ENCODE measurements around the gene CCL7.
"Not testable (repeated sequence)": the region's sequence is repeated elsewhere in the genome, so short reads cannot be mapped to it uniquely, and the experiment has no call there.

CCL7 gene

DNA sequence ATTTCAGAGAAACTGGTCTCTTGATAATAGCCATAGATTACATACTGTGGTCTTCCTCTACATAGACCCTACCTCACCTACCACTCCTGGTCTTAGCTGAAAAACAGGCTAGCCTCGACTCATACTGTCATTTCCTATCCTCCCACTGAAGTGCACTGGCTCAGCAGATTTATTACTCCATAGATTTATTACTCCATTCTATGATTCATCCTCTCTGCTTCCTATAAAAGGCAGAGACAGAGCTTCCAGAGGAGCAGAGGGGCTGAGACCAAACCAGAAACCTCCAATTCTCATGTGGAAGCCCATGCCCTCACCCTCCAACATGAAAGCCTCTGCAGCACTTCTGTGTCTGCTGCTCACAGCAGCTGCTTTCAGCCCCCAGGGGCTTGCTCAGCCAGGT lies at the start of gene CCL7:
Gene CCL7 (plus strand): TSS at position 253 of the 400 bp plus-strand sequence. CDS start 70 bp downstream, at position 323.
- H3K27ac ChIP-seq, result no peak within 1 kb of the TSS
- no peak for DNase-seq (ENCODE audit: low read depth, low spot score)

DNA sequence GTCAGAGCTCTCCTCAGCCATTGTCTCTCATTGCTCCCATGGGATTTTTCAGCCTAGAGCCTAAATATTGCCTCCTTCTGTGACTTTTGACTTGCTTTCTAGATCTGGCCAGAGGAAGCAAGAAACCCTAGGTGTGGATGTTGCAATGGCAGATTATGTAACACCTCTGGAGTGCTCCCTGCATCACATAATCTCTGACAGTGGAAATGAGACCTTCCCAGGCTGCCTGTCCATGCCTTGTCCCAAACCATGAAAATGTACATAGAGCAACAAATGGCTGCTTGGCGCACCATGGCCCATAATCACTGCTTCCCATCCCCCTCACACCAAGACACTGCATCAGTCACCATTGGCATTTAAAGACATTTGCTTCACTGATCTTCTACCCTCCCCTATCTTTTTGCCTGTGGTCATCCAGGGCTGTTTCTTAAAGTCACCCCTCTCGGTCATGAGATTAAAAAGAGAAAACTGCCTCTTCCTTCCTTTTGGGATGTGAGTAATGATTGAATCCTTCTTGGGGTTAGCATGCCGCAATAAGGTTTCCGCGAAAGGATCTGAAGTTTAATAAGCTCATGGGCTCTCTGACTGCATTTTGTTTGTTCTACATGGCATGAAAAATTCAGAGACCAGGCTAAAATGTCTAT lies 49.1 kb upstream of the CCL7 start:
- H3K27ac ChIP-seq, result no peak overlapping the region
- DNase-seq (ENCODE audit: low read depth, low spot score), result no peak

DNA sequence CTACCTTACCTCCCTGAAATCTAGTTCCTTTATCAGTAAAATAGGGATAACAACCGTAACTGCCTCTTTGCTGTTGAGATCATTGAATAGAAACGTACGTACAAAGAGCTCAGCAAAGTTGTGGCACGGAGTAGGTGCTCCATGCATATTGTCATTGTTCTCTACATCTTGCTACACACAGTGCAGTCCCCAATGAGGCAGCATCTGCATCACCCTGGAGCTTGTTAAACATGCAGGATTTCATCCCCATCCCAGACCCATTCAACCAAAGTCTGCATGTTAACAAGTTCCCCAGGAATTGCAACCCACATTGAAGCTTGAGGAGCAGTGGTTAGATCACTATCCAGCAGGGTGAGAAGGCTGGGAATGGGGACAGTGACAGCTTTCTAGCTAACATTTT lies 48.6 kb upstream of the CCL7 start:
- H3K27ac ChIP-seq, result no peak overlapping the region
- no peak for DNase-seq (ENCODE audit: low read depth, low spot score)

DNA sequence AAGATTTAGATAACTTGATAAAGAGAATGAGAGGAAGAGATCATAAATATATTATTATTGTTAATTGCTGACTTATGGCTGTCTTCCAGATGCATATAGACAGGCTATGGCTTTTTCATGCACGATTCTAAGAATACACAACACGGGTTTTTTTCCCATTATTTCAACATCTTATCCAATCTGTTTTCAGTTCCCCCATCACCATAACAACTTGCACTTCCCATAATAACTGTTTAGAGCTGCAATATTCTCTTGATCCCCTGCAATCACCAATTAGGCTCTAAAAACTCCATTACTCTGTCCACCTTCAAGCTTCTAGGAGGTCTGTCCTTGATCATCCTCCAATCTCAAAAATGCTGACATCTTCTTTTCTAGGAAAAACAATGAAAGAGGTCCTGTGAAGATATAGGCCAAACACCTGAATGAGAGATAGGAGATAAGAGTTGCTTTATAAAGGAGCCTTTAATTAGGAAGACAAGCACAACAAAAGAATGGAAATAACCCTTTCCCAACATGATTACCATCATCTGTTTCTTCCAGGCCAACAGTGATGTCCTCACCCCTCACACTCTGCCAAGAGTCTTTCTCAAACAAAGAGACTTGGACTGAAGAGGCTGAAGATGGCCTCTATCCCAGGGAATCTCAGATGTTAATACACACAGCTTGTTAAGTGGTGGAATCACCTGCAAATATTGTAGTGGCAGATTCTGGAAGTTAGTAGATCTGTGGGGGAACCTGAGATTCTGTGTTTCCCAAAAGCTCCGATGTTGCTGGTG lies 47.1 kb upstream of the CCL7 start:
- no peak for DNase-seq (ENCODE audit: low read depth, low spot score)
- no peak overlapping the region for H3K27ac ChIP-seq

DNA sequence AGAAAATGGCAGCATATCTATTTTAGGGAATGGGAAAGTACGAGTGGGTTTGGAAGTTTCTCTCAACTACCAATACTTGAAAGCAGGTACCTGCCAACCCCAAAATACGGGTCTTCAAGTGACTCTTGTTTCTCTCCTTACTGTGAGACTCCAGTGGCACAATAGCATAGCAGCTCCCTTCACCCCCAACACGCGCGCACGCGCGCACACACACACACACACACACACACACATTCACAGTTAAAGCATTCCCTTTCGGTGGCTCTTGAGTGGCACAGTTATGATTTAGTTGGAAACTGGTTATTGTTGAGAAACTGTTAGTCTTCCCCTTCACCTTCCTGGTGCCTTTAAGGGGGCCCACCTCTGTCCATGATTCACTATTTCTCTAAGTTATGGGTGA lies 45.0 kb upstream of the CCL7 start:
- no peak overlapping the region for H3K27ac ChIP-seq
- no peak for DNase-seq (ENCODE audit: low read depth, low spot score)

DNA sequence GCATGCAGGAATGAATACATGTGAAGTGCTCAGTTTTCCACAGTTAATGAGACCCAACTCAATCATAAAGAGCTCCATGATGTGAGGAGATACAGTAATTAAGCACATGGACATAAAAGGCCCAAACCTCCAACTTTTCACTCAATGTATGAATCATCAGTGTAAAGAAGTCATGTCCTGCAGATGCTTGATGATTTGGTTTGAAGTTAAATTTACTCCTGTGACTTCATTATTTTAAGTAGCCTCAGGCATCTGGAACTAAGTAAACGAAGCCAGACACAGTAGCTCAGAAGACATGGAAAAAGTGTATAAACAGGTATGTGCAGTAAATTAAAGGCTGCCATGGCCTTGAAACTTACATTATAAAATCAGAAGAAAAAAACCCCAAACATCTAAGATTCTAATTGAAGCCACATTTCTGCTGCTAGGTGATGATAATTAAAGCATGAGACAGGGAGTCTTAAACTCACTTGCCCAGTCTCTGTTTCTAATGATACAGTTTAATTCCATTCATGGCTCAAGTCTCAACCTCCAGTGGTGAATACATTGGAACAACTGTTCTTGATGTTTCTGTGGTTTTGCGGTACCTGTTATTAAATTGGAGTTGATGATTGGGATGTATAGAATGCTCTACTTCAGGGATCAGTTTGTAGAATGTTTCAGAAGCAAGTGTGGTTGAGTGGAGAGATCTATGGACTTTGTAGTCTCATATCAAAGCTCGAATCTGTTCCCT lies 43.8 kb upstream of the CCL7 start:
- no peak for DNase-seq (ENCODE audit: low read depth, low spot score)
- no peak overlapping the region for H3K27ac ChIP-seq

DNA sequence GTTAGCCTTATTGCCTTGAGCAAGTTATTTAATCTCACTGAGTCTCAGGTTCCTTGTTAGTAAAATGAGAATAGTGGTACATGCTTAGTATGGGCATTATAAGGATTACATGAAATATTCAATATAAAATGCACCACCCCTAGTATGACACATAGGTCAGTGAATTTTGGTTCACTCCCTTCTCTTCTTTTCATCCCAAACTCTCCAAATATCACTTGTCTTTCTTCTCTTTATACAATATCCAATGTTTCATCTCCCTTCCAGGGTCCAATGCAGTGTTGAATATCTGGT lies 43.3 kb upstream of the CCL7 start:
- DNase-seq (ENCODE audit: low read depth, low spot score), result no peak
- H3K27ac ChIP-seq, result no peak overlapping the region

DNA sequence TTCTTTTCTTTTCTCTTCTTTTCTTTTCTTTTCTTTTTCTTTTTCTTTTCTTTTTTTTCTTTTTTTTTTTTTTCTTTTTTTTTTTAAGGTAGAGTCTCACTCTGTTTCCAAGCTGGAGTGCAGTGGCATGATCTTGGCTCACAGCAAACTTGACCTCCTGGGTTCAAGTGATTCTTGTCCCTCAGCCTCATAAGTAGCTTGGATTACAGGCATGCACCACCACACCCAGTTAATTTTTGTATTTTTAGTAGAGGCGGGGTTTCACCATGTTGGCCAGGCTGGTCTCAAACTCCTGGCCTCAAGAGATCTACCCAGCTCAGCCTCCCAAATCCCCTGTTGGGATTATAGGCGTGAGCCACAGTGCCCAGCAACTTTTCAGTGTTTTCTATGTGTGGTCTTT lies 42.7 kb upstream of the CCL7 start:
- DNase-seq (ENCODE audit: low read depth, low spot score); H3K27ac ChIP-seq: not testable (repeated sequence)

DNA sequence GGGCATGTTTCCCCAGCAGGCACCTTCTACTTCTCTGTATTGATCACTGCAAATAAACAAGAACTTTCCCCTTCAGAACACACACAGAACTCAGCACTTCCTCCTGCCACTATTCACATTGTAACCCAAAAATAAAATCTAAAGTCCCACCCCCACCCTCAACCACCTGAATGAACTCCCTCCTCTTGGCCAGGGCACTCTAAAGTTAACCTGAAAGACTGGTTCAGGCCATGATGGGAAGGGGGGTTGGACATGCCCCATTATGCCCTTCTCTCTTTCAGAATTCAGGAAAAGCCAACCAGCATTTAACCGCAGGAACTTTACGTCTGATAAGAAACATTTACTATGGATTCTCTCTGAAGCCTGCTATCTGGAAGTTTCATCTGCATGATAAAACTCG lies 42.3 kb upstream of the CCL7 start:
- no peak for DNase-seq (ENCODE audit: low read depth, low spot score)
- H3K27ac ChIP-seq, result no peak overlapping the region

DNA sequence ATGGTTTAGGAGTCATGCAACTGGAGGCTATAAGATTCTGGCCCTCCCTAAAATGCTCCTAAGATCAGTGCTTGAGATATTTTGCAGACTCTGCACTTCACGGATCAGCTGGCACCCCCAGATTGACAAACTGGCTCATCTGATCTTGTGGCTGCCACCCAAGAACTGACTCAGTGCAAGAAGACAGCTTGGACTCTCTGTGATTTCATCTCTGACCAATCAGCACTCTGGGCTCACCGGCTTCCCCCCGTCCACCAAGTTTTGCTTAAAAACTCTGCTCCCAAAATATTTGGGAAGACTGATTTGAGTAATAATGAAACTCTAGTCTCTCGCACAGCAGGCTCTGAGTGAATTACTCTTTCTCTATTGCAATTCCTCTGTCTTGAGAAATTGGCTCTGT lies 41.2 kb upstream of the CCL7 start:
- H3K27ac ChIP-seq, result no peak overlapping the region
- no peak for DNase-seq (ENCODE audit: low read depth, low spot score)

DNA sequence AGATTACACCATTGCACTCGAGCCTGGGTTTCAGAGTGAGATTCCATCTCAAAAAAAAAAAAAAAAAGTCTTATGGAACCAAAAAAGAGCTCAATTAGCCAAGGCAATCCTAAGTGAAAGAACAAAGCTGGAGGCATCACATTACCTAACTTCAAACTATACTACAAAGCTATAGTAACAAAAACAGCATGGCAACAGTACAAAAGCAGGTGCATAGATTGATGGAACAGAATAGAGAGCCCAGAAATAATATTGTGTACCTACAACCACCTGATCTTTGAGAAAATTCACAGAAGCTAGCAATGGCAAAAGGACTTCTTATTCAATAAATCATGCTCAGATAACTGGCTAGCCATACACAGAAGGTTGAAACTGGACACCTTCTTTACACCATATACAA lies 39.7 kb upstream of the CCL7 start:
- no peak for DNase-seq (ENCODE audit: low read depth, low spot score)
- no peak overlapping the region for H3K27ac ChIP-seq

DNA sequence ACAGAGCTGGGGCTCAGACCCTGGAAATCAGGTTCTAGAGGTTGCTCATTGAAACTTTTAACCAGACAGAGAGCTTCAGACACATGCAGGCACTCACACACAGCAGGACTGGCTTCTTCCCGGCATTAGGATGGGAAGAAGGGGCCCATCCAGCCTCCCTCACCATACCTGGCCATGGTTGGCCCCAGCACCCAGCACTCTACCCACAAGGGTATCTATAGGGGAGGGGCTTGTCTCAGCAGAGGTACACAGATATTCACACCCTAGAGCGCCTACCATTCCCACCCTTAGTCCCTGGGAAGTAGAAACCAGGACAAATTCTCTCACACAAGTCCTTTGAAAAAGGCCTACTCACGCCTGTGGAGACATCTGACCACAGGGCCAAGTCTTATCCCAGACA lies 35.4 kb upstream of the CCL7 start:
- no peak overlapping the region for H3K27ac ChIP-seq
- no peak for DNase-seq (ENCODE audit: low read depth, low spot score)

DNA sequence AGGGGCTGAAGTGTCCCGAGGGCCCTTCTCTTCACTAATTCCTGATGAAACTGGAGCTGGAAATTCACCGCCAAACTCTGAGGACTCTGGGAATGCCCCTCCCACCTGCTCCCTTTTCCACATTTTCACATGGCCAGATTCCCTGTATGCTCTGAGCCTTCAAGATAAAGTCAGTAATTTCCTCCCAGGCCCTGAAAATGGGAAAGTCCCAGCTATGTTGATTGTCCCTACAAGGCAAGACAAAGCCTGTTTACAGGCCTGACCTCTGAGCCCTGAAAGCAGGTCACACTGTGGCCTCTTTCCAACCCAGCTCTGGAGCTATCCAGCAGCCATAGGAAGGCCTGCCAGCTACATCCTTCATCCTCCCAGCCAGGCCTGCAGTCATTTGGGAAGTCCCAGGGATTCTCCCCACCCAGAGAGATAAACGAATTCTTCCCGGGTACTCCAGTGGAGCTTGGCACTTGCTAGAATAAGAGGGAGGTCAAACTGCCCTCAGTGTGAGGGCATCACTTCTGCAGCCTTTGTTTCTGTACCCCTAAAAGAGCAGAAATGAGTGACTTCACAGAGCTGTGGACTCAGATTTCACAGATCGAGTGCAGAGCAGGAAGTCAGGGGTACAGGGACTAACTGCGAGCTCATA lies 34.5 kb upstream of the CCL7 start:
- H3K27ac ChIP-seq, result no peak overlapping the region
- DNase-seq (ENCODE audit: low read depth, low spot score), result no peak

DNA sequence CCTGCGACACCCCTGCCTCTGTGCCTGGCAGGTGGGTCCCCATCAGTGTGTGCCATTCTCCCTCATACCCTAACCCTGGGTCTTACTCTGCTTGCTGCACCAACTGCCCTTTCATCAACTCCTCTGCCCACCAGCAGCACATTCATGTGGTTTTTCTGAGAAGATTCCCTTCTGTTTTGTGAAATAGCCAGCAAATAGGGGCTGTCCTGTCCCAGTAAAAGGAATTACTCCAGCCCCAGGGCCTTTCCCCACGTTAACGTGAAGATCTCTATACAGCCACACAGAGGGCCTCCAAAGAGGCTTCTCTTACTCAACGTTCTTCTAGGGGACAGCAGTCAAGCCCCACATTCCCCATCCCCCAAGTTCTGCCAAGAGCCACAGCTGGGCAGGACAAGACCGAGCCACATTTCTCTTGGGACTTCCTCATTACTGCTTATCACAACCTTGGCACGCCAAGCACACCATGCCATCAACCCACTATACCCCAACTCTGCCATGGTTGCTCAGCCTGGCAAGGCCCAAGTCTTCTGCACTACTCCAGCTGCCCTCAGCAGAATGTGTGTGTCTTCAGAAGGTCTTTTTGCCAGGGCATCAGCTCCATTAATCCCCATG lies 33.6 kb upstream of the CCL7 start:
- H3K27ac ChIP-seq, result no peak overlapping the region
- DNase-seq (ENCODE audit: low read depth, low spot score), result no peak

DNA sequence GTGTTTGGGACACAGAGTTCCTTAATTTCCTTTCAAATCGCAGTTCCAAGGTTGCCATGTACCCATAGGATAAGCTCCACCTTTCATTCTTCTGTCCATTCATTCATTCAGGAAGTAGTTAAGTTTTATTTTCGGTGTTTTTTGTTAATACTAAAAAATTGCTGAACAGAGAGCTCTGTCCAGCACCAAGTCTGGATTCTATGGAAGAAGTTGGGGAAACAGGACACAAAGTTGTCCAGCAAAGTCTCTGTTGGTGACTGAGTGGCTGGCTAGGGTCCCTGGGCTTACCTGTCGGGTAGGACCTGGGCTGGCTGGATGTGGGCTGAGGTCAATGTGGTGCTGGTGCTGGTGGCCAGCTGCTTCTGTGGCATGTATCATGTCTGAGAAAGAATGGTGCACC lies 32.6 kb upstream of the CCL7 start:
- DNase-seq (ENCODE audit: low read depth, low spot score), result no peak
- H3K27ac ChIP-seq, result no peak overlapping the region

DNA sequence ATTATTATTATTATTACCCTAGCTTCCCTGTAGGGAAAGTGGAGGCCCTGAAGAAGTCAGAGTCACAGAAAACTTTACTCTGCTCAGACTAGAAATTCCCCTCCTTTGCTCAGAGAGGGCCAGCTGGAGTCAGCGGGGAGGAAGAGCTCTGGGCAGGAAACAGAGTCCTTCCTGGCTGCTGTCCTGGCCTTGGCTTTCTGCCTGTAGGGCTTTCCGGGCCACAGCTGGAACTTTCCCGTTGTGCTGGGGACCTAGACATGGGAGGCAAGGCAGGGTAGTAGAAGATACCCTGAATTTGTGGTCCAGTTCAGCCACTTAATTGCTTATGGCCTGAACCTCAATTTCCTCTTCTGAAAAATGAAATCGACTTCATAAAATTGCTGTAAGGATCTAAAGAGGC lies 29.0 kb upstream of the CCL7 start:
- DNase-seq (ENCODE audit: low read depth, low spot score), result no peak
- no peak overlapping the region for H3K27ac ChIP-seq

DNA sequence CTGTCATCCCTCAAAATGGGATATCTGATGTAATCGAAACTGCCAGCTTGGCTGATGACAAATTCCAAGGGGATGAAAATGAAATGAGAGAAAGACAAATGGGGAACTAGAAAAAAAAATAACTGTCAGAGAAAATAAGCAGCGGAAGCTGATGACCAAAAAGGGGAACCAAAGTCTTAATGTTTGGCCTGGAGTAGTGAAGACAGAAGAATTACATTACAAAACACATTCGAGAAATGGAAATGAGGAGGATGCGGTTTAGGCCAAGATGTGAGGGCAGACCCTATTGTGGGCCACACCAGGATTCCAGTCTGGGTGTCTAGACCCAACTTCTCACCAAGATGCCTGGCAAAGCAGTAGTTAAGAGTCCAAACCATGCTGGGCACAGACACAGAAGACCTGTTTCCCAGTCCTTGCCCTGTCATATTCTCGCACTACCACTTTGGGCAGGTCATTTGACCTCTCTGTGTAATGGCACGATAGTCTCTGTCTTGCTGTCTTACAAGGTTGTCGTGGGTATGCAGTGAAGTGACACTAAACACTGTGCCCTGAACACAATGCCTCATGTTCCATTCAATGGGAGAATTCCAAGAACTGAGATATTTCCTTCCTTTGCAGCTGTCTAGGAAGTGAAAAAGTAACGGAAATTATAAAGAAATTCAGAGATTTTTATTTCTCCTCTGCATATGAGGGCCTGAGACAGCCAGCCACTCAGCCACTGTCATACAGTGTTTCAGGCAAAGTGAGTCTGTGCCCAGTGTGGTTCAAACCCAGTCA lies 27.2 kb upstream of the CCL7 start:
- no peak overlapping the region for H3K27ac ChIP-seq
- DNase-seq (ENCODE audit: low read depth, low spot score), result no peak

DNA sequence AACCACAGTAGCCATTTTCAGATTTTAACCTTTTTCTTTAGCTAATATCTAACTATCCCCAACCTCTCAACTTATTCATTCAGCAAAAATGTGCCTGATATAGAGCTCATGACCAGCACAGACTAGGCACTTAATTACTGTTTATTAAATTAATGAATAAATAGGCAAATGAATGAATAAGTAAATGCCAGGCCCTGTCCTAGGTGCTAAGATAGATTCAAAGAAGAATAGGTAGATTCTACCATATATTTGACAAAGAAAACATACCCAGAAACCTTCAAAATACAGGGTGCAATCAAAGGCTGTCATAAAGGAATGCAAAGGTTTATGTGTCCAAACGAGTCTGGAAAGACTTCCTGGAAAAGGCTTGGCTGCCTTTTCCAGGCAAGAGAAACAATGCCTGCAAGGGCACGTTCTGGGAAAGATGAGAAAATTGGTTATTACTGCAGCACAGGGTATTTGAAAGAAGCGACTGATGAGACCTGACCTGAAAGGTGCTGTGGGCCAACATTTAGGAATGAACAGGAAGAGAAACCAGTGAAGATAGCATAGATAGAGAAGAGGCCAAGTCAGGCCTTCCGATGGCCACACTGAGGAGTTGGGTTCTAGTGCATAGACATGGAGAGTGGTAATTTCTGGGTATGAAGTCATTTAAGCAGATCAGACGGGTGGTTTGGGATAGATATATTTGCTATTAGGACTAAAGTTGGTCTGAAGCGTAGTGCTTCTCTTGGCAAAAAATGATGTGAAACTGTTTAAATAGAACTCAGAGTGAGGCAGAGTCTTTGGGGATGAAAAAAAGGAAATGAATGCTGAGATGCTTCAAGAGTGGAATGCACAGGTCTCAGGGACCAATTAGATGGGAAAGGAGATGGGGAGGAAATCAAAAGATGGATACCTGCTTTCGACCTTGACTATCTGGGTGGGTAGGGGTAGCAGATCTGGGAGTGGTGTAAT lies 26.4 kb upstream of the CCL7 start:
- no peak for DNase-seq (ENCODE audit: low read depth, low spot score)
- H3K27ac ChIP-seq, result no peak overlapping the region

DNA sequence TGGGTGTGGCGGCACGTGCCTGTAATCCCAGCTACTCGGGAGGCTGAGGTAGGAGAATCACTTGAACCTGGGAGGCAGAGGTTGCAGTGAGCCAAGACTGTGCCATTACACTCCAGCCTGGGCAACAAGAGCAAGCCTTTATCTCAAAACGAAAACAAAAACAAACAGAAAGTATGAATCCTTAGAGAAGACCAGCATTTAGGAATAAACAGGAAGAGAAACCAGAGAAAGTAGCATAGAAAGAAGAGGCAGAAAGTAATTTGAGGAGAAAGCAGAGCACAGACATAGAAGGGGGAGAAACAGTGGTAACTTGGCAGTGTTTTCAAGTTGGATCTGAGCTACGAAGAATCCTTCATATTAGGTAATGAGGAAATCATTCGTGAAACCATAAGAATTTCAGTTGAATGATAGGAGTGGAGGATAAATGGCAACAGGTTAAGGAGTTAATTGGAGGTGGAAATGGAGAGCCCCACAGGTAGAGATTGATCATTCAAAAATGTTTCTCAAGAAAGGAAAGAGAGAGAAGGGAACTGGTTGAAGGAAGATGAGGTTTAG lies 24.6 kb upstream of the CCL7 start:
- no peak overlapping the region for H3K27ac ChIP-seq
- no peak for DNase-seq (ENCODE audit: low read depth, low spot score)
